Osteoblast (primary cell): Measurements from ENCODE around the gene NUDT13. TPM values are rescaled to one million over a fixed set of nuclear protein-coding genes. Genes with fewer than 3 reads are reported as not detected.
A peak's percentile ranks its signal among the peaks of the same experiment; 100 is the strongest.

Source experiments
- DNase-seq: peaks from one replicate; pipeline ENCODE4 v3.0.0; 2011; ENCODE audit warnings: low spot score, mixed read lengths; ENCODE audit not compliant: insufficient read length; ENCODE audit errors: missing footprints
- H2AFZ ChIP-seq: 2 replicates; pipeline ENCODE4 v1.6.0; 2011; ENCODE audit warnings: mild to moderate bottlenecking, low read length
- H3K27ac ChIP-seq: 2 replicates; pipeline ENCODE4 v1.5.1; 2011; ENCODE audit warnings: mild to moderate bottlenecking, low read depth, low read length, moderate library complexity
- H3K27me3 ChIP-seq: 2 replicates; pipeline ENCODE4 v1.6.0; 2012; ENCODE audit warnings: mild to moderate bottlenecking, control low read depth, inconsistent platforms, low read length, moderate library complexity; ENCODE audit not compliant: insufficient read depth
- H3K36me3 ChIP-seq: 2 replicates; pipeline ENCODE4 v1.5.1; 2011; ENCODE audit warnings: mild to moderate bottlenecking, low read length, control low read depth, moderate library complexity; ENCODE audit not compliant: insufficient read depth
- H3K4me1 ChIP-seq: 2 replicates; pipeline ENCODE4 v1.5.1; 2011; ENCODE audit warnings: mild to moderate bottlenecking, low read length, control low read depth, moderate library complexity; ENCODE audit not compliant: insufficient read depth
- H3K4me2 ChIP-seq: 2 replicates; pipeline ENCODE4 v1.6.0; 2011; ENCODE audit warnings: mild to moderate bottlenecking, low read length; ENCODE audit not compliant: insufficient read depth
- H3K4me3 ChIP-seq: fragments of 200-600 bp; sonication (generic); 3 replicates; pipeline ENCODE4 v1.5.1; 2012; ENCODE audit warnings: mild to moderate bottlenecking, low read length, inconsistent platforms; ENCODE audit not compliant: insufficient read depth
- H3K79me2 ChIP-seq: 2 replicates; pipeline ENCODE4 v1.6.0; 2012; ENCODE audit warnings: mild to moderate bottlenecking, low read length, control low read depth, inconsistent platforms; ENCODE audit not compliant: insufficient read depth
- H3K9me3 ChIP-seq: 2 replicates; pipeline ENCODE4 v1.5.1; 2011; ENCODE audit warnings: low read depth, low read length, control low read depth
- H4K20me1 ChIP-seq: 2 replicates; pipeline ENCODE4 v1.6.0; 2012; ENCODE audit warnings: mild to moderate bottlenecking, low read length, control low read depth; ENCODE audit not compliant: insufficient read depth
- total RNA-seq: library from RNA; depleted of rRNA; stranded (reverse); fragments of >200 nt; gene quantifications from 2 replicates; pipeline ENCODE4 v1.2.3, GENCODE V29; 2012
- TF ChIP-seq, protein P1 (sequence below): IDR thresholded peaks from 2 replicates; pipeline ENCODE4 v1.5.1; 2011; ENCODE audit warnings: mild to moderate bottlenecking, low read depth, low read length, moderate library complexity; ENCODE audit errors: extremely low read depth

Gene NUDT13
- total RNA-seq, 1 donor: 1.8 TPM

DNA sequence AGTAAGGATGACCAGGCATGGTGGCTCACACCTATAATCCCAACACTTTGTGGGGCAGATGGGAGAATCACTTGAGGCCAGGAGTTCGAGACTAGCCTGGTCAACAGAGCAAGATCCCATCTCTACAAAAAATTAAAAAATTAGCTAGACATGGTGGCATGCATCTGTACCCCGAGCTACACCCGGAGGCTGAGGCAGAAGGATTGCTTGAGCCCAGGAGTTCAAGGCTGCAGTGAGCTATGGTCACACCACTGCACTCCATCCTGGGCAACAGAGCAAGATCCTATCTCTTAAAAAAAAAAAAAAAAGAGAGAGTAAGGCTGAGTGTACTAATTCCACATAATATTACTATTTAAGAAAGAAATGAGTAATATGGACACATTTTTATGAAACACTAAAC is 17.4 kb upstream of the NUDT13 start:
- no peak for DNase-seq
- Histone ChIP-seq H3K27ac (no peak overlapping the region), H2AFZ (no peak overlapping the region), H3K4me3 (no peak overlapping the region), H3K9me3 (no peaks in the 10 kb centered on the region), H3K79me2 (peaks cover 68% of the 10 kb centered on the region), H3K27me3 (no peaks in the 10 kb centered on the region), H3K4me2 (no peak overlapping the region), H3K4me1 (peaks cover 24% of the 10 kb centered on the region), H4K20me1 (peaks cover 3% of the 10 kb centered on the region), H3K36me3 (no peaks in the 10 kb centered on the region)
- TF ChIP-seq, protein P1, sequence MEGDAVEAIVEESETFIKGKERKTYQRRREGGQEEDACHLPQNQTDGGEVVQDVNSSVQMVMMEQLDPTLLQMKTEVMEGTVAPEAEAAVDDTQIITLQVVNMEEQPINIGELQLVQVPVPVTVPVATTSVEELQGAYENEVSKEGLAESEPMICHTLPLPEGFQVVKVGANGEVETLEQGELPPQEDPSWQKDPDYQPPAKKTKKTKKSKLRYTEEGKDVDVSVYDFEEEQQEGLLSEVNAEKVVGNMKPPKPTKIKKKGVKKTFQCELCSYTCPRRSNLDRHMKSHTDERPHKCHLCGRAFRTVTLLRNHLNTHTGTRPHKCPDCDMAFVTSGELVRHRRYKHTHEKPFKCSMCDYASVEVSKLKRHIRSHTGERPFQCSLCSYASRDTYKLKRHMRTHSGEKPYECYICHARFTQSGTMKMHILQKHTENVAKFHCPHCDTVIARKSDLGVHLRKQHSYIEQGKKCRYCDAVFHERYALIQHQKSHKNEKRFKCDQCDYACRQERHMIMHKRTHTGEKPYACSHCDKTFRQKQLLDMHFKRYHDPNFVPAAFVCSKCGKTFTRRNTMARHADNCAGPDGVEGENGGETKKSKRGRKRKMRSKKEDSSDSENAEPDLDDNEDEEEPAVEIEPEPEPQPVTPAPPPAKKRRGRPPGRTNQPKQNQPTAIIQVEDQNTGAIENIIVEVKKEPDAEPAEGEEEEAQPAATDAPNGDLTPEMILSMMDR: no peak

DNA sequence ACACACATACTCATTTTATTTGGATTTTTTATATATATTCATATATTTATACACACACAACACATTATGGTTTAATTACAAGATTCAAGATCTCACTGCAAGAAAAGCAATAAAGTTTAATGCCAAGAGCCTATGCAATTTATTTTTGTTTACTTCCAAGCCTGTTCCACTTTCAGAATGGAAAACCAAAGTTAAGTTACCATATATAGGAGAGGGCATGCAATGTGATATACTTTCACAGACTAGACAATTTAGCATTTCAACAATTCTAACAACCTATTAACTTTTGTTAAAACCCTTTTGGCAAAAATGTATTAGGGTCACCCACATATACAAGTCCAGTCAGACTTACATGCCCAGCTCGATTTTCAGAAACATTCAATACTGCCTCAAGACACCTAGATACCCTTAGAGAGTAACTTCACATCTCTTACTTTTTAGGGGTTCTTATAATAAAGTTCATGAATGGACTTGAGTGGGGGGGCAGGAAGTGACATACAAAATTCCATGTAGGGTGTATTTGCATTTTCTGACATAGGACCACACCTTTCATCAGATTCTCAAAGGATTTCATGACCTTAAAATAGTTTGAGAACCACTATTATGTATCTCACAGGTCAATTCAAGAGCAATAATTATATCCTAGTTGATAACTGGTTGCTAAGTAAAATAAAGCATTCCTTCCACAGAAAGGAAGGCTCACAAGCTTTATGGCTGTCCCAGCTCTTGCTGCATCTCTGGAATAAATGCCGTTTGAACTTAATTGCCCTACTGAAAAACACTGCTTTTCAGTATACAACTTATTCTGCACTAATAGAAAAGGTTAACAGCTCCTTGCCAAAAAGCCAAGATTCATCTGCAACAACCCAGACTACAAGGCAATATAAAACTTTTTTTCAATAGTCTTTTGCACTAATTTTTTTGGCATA is 16.1 kb upstream of the NUDT13 start:
- no peak overlapping the region for H2AFZ ChIP-seq
- H3K4me2 ChIP-seq: peak overlapping the region; percentile 83
- DNase-seq: no peak
- peaks cover 3% of the 10 kb centered on the region for H4K20me1 ChIP-seq
- peak overlapping the region; percentile 88 for H3K27ac ChIP-seq
- H3K36me3 ChIP-seq: no peaks in the 10 kb centered on the region
- H3K27me3 ChIP-seq: no peaks in the 10 kb centered on the region
- H3K4me3 ChIP-seq: peak overlapping the region; percentile 86
- H3K79me2 ChIP-seq: peaks cover 55% of the 10 kb centered on the region
- no peaks in the 10 kb centered on the region for H3K9me3 ChIP-seq
- peaks cover 16% of the 10 kb centered on the region for H3K4me1 ChIP-seq
- TF ChIP-seq, protein P1: no peak

DNA sequence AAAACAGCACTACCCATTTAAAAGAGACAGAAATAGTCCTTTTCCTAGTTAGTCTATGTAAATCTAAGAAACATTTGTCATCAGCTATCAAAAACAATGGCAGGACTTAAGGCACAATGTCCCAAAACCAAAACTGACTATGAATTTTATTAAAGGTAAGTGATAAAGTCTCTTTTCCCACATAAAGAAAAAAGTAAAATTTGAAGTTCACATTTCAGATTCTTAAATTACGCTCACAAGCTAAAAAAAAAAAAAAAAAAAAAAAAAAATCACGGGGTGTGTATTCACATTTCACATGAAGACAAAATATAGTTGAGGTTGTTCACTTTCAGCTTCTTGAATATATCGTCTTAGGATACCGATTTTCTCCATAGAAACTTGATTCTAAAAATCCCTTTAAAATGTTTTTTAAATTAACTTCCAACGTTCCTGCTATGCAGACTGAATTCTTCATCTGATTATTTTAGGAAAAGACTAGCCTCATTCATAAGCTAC is 15.2 kb upstream of the NUDT13 start:
- H3K4me1 ChIP-seq: peaks cover 16% of the 10 kb centered on the region
- TF ChIP-seq, protein P1: no peak
- H3K4me2 ChIP-seq: peak overlapping the region; percentile 83
- H3K9me3 ChIP-seq: no peaks in the 10 kb centered on the region
- peak overlapping the region; percentile 86 for H3K4me3 ChIP-seq
- peaks cover 48% of the 10 kb centered on the region for H3K79me2 ChIP-seq
- H2AFZ ChIP-seq: peak overlapping the region; percentile 27
- H3K27me3 ChIP-seq: no peaks in the 10 kb centered on the region
- H3K36me3 ChIP-seq: no peaks in the 10 kb centered on the region
- peak overlapping the region; percentile 88 for H3K27ac ChIP-seq
- no peak for DNase-seq
- peaks cover 3% of the 10 kb centered on the region for H4K20me1 ChIP-seq

DNA sequence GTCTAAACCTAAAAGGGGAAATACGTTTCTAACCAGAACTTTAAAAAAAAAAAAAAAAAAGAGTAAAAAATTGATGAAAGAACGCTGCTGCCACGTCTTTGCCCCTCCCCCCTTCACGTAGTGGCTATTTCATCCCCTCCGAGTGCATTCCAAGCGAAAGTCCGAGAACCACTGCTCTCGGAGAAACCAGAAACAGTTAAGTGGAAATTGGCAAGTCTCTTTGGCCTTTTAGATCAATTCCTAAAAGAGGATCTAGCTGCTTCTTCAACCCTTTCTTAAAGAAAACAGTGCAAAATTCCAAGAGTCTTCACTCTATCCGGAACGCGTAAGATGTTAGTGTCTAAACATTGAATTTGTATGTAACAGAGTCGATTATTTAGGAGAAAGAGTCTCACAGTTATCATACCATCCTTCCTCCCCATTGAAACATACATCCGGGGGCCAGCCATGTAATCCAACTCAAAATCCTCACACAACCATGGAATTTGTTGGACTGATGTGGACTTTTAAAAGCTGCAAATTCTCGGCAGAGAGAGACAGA is 14.7 kb upstream of the NUDT13 start:
- peaks cover 43% of the 10 kb centered on the region for H3K79me2 ChIP-seq
- H3K4me3 ChIP-seq: peak overlapping the region; percentile 86

More for the DNA sequence above, 14.7 kb upstream of the NUDT13 start:
- TF ChIP-seq, protein P1: no peak
- H3K36me3 ChIP-seq: no peaks in the 10 kb centered on the region
- no peaks in the 10 kb centered on the region for H3K9me3 ChIP-seq
- peak overlapping the region; percentile 88 for H3K27ac ChIP-seq
- peak overlapping the region; percentile 83 for H3K4me2 ChIP-seq
- H3K4me1 ChIP-seq: peaks cover 16% of the 10 kb centered on the region
- peak overlapping the region; percentile 27 for H2AFZ ChIP-seq
- no peaks in the 10 kb centered on the region for H3K27me3 ChIP-seq
- H4K20me1 ChIP-seq: peaks cover 3% of the 10 kb centered on the region
- DNase-seq: peak; percentile 69
